ENCODE measurements around the gene ADNP2.

Gene ADNP2, protein sequence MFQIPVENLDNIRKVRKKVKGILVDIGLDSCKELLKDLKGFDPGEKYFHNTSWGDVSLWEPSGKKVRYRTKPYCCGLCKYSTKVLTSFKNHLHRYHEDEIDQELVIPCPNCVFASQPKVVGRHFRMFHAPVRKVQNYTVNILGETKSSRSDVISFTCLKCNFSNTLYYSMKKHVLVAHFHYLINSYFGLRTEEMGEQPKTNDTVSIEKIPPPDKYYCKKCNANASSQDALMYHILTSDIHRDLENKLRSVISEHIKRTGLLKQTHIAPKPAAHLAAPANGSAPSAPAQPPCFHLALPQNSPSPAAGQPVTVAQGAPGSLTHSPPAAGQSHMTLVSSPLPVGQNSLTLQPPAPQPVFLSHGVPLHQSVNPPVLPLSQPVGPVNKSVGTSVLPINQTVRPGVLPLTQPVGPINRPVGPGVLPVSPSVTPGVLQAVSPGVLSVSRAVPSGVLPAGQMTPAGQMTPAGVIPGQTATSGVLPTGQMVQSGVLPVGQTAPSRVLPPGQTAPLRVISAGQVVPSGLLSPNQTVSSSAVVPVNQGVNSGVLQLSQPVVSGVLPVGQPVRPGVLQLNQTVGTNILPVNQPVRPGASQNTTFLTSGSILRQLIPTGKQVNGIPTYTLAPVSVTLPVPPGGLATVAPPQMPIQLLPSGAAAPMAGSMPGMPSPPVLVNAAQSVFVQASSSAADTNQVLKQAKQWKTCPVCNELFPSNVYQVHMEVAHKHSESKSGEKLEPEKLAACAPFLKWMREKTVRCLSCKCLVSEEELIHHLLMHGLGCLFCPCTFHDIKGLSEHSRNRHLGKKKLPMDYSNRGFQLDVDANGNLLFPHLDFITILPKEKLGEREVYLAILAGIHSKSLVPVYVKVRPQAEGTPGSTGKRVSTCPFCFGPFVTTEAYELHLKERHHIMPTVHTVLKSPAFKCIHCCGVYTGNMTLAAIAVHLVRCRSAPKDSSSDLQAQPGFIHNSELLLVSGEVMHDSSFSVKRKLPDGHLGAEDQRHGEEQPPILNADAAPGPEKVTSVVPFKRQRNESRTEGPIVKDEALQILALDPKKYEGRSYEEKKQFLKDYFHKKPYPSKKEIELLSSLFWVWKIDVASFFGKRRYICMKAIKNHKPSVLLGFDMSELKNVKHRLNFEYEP

DNA sequence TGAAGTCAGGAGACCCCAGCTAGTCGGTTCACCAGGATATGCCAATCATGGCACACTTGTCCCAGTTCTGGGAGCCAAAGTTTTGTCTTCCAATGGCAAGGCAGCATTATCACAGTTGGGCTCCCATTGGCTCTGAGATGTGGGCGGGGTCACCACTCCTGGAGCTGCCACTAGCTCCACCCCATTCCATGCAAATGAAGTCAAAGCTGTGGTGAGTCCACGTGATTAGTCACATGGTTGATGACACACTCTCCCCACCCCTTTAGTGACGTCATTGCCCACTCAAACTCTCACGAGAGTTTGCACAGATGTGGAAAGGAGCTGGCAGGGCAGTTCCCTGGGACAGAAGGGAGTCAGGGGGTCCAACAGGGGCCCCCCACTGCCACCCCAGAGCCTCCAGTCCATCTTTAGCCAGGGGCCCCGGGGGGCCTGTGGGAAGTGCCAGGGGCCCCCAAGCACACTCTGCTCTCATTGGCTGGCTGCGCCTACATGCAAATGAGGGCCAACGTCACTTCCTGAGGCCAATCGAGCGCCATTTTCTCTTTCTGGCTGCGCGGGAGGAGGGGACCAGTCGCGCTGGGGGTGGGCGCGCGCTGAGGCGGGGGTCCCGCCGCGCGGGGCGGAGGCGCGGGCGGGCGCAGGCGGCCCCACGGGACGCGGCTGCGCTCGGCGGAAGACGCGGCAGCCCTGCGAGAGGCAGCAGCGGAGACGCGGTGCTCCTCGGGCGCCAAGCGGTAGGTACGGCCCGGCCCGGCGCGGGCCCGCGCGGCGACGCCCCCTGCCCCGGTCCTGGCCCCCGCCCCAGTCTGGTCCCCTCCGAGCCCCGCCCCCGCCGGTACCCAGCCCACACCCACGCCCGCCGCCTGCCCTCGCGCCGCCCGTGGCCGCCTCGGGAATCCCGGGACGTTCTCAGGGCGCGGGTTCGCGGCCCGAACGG lies at the start of gene ADNP2:
Gene ADNP2, plus strand, starts transcription at position 524 of the 937 bp plus-strand sequence. CDS start 8,281 bp downstream, outside the sequence.
- DNase-seq (ENCODE audit: low read depth) = peak; percentile 91

DNA sequence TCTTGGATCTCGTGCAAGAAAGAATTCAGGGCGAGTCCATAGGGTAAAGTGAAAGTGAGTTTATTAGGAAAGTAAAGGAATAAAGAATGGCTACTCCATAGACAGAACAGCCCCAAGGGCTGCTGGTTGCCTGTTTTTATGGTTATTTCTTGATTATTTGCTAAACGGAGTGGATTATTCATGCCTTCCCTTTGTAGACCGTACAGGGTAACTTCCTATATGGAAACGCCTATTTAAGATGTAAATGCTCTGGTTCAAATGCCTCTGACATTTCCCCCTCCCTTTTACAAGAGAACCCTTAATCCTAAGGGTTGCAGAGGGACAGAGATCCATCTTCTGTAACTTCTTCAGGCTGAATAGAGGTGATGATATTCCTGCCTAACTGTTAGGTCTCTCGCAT lies 49.1 kb upstream of the ADNP2 start:
- DNase-seq (ENCODE audit: low read depth) = no peak

DNA sequence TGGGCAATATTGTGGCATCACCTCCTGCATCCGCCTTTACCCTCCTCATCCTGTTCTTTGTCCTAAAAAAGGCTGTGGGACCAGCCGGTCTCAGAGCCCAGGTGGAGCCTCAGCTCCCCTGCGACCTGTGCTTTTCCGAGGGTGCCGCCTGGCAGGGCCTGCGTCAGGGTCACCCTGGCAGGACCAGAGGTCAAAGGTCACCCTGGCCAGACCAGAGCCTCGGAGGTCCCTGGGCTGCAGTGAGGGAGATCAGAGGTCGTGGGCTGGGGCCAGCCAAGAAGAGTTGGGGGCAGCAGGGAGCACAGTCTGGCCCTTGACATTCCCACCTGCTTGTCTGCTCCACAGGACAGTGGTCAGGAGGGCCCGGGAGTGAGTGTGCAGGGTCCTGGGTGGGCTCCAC lies 43.4 kb upstream of the ADNP2 start:
- DNase-seq (ENCODE audit: low read depth) = no peak

DNA sequence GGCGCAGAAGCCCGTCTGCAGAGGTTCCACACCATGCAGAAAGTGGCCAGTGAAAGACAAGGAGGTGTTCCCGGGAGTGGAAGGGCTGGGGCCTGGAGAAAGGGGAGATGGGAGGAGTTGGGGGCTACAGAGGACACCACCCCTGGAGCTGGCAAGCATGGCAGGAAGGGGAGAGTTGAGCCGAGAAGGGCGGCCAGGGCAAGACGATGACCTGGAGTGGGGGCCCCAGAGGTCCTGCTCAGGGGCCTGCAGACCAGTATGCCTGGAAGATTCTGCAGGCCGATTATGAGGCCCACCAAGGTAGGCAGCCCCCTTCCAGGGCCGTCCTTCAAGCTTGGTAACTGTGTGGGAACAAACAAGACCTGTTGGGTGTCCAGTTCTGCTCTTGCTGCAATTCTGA lies 41.7 kb upstream of the ADNP2 start:
- no peak for DNase-seq (ENCODE audit: low read depth)

DNA sequence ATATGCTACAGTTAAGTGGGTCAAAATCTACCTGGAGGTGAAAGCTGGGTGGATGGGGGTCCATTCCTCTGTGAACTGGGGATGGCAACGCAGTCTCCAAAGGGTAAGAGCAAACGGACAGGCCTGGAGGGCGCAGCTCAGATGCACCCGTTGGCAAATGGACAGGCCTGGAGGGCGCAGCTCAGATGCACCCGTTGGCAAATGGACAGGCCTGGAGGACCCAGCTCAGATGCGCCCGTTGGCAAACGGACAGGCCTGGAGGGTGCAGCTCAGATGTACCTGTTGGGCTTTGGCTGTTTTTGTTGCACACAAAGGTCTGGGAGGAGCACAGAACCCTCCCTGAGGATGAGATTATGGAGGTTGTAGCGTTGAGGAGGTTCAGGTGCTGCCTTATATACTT lies 41.2 kb upstream of the ADNP2 start:
- DNase-seq (ENCODE audit: low read depth) = no peak

DNA sequence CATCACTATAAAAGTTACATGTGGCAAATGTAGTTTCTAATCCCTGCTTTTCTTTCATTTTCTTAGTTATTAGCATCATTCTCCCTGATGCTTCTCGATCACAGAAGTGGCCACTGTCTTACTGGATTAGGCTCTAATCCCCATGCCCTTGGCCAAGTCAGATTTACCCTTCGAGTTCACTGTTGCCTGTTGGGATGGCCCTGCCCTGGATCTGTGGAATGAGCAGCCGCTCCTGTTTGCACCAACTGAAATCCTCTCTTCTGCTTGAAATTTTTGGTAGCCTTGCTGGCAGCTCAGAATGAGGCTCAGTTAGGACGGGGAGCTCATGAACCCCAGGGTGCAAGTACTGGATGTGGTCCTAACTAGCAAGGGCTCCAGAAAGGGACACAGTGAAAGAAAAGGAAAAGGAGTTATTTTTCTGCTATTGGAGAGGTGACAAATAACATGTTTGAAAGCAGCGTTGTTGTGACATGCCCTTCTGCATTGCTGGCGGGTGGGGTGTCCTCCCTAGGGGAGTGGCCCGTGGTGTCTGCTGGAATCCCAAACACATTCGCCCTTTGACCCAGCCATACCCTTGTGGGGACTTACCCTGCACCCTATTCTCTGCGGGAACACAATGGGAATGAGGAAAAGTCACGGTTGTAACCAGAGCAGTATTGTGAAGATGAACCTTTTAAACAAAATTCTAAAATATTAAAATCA lies 40.3 kb upstream of the ADNP2 start:
- DNase-seq (ENCODE audit: low read depth) = no peak

DNA sequence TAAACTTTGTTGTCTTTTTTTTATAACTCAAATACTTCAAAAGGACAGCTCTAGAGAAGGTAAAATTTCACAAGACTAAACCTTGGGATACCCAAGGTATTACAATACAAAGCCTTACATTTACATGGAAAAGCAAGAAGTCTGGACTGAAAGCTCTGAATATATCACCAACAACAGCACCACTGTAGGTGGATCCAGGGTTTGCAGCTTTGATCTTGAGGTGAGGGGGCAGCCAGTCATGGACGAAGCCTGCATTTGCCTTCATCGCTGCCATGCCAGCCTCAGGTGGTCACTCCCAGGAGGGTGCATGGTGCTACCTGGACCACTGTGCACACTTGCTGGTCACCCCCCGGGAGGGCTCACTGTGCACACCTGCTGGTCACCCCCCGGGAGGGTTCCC lies 38.2 kb upstream of the ADNP2 start:
- DNase-seq (ENCODE audit: low read depth) = no peak

DNA sequence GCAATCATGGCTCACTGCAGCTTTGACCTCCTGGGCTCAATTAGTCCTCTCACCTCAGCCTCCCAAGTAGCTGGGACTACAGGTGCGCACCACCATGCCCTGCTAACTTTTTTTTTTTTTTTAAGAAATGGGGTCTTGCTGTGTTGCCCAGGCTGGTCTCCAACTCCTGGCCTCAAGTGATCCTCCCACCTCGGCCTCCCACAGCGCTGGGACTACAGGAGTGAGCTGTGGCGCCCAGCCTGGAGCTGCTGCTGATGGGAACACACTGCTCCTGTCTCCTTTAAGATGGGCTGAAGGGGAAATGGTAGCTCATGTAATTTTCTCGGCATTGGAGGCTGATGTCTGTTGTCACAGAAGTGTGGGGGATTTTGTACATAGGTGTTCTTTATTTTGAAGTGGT lies 34.9 kb upstream of the ADNP2 start:
- no peak for DNase-seq (ENCODE audit: low read depth)

DNA sequence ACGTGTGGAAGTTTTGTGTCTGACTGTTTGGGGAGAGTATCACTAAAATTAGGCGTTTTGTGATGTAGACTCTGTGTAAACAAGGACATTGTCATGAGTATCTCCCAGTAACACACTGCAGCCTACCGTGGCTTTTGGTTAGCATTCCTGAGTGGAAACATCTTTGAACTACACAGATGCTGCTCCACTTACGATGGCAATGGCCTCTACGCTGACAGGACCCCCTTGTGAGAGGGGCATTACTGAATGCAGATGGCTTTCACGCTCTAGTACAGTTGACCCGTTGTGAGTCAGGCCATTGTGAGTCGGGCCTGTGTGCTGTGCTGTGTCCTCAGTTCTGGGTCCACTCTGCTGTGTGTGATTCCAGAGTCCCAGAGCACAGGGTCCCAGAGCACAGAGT lies 34.4 kb upstream of the ADNP2 start:
- DNase-seq (ENCODE audit: low read depth) = no peak

DNA sequence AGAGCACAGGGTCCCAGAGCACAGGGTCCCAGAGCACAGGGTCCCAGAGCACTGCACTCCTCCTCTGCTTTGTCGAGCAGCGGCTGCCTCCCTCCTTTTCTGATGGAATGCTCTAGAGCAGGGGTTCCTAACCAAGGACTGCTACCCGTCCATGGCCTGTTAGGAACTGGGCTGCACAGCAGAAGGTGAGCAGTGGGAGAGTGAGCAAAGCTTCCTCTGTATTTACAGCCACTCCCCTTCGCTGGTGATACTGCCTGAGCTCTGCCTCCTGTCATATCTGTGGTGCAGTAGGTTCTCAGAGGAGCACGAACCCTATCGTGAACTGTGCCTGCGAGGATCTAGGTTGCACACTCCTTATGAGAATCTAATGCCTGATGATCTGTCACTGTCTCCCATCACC lies 33.1 kb upstream of the ADNP2 start:
- no peak for DNase-seq (ENCODE audit: low read depth)

DNA sequence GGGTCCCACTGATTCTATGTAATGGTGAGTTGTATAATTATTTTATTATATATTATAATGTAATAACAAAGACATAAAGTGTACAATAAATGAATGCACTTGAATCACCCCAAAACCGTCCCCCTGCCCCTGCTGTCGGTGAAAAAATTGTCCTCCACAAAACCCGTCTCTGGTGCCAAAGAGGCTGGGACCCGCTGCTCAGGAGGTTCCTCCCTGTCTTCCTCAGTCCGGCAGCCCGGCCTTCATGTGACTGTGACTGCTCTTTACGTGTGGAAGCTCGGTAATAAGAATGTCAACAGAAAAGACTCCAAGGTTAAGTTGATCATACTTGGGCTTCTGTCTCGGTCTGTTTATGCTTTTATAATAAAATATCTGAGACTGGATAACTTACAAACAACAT lies 32.7 kb upstream of the ADNP2 start:
- no peak for DNase-seq (ENCODE audit: low read depth)

DNA sequence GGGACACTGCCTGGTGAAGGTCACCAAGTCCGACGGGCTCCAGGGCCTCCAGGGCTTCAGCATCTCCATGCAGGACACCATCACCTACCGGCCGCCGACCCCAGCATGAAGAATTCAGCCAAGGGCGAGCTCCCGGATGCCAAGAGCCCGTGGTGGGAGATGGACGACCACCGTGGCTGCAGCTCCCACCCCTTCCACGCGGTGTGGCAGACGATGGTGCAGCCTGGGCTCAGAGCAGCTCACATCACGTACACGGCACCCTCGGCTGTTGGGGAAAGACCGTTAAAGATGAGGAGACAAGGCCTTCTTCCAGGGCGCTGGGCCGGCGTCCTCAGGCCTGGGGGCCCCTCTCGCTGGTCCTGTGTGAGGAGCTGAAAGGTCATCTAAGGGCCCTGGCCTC lies 31.2 kb upstream of the ADNP2 start:
- DNase-seq (ENCODE audit: low read depth) = no peak

DNA sequence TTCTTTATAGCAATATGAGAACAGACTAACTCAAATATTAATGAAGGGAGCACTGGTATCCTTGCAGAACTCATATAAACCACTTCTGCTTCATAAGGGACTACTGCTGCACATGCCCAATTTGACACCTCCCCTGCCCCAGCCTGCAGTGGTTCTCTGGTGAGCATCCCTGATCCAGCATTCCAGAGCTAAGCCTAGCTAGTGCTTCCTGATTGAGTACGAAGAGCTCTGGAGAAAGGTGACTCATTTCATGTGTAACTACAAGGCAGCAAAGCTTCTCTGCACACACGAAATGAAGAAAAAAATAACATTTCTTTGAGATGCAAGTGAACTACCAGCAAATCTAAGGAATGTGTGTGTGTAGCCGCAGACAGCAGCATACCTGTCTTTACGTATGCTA lies 22.8 kb upstream of the ADNP2 start:
- DNase-seq (ENCODE audit: low read depth) = no peak

DNA sequence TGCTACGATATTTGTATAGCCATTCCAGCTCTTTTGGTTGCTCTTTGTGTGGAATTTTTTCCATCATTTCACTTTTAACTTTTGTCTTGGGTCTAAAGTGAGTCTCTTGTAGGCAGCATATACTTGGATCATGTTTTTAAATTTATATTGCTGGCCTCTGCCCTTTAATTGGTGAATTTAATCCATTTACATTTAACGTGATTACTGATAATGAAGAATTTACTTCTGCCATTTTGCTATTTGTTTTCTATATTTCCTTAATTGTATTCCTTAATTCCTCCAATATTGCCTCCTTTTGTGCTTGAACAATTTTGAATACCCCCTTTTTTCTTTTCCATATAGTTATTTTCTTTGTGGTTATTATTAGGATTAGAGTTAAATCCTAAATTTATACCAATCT lies 21.0 kb upstream of the ADNP2 start:
- DNase-seq (ENCODE audit: low read depth) = no peak

DNA sequence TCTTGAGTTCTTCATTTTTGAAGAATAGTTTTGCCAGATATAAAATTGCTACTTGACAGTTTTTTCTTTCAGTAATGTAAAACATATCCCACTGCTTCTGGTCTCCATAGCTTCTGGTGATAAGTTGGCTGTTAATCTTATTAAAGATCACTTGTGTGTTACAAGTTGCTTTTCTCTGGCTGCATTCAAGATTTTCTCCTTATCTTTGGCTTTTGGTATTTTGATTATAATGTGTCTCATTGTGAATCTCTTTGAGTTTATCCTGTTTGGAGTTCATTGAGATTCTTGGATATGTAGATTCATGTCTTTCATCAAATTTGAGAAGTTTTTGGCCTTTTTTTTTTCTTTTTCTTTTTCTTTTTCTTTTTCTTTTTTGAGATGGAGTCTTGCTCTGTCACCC lies 20.2 kb upstream of the ADNP2 start:
- no peak for DNase-seq (ENCODE audit: low read depth)

DNA sequence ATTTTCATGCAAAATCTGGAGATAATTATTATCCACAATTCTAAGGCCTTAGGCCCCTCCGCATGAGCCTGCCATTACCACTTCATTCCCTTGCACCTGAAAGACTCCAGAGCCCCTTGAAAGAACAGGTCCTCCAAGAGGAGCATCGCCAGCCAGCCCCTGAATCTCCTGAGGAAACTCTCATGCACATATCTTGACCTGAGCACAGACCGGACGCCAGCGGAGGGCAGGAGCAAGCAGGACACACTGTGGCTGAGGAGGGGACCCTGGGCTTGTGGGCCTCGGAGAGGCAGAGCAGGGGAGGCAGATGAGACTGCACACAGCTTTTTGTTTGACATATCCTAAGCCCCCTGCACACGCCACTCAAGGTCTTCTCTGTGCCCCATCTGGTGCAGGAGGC lies 13.6 kb upstream of the ADNP2 start:
- no peak for DNase-seq (ENCODE audit: low read depth)

DNA sequence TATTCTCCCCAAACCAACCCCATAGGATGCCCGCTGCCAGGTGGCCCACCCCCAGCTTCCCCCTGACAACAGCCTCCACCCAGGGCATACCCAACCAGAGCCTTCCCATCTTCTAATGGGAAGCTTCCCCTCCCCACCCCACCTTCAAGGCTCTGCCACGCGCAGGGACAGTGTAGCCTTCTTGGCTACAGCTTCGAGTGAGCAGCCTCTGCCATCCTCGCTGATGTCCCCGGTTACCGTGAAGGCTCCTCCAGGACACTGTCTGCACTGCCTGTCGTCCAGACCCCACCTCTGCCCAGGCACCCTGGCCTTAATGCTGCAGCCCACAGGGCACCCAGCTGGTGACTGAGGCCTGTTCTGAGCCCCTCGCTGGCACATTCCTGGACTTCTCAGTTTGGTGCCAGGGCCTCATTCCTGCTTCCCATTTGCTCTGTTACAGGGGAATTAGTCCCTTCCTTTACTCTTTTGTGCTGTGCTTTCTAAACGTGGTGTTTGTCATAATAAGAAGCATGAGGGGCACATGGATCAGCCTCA lies 13.0 kb upstream of the ADNP2 start:
- no peak for DNase-seq (ENCODE audit: low read depth)

DNA sequence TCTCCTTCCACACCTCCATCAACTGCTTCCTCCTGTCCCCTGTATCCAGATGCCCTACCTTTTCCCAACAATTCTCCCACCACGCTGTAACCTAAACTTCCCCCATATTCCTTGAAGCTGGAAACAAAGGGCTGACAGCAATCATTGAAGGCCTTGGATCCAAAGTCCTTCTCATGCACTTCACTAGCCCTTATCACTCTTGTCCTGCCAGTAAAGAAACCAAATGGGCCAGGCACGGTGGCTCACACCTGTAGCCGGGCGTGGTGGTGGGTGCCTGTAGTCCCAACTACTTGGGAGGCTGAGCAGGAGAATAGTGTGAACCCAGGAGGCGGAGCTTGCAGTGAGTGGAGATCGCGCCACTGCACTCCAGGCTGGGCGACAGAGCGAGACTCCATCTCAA lies 11.9 kb upstream of the ADNP2 start:
- DNase-seq (ENCODE audit: low read depth) = no peak

DNA sequence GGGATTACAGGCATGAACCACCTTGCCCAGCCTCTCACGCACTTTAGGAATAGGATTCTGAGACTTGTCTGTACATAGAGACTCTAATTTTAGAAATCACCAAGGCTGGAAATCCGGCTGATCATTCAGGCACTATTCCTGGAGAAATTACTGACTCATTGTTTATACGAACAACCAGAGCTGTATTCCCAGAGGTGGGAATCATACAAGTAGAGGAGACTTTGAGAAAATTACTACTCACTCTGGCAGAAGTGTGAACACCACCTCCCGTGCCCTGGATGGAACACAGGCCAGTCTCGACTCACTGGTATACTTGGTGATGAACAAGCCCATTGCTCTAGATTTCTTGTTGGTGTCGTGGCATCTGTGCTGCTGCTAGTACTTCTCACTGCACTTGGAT lies 5.8 kb upstream of the ADNP2 start:
- peak; percentile 39 for DNase-seq (ENCODE audit: low read depth)

DNA sequence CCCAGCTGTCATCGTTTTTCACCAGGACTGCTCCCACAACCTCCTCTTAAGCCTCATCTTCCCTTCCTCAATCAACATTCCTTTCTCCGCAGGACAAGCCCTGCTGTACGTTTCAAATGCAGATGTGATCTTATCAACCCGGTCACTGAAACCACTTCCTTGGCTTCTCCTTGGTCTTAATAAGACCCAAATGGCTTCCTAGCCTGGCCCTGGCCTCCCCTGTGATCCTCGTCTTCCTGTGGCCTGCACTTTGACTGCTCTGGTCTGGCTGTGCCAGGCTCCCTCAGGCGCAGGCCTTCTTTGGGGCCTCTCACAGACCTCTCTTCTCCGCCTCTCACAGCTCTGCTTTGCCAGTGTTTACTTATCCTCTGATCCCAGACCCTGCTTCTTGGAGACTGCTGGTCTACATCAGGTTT lies 4.7 kb upstream of the ADNP2 start:
- no peak for DNase-seq (ENCODE audit: low read depth)

Measured in fibroblast of gingiva (primary cell).